GM12865 (cell line): ENCODE measurements around the gene CNOT4.
"Not testable (repeated sequence)": the region's sequence is repeated elsewhere in the genome, so short reads cannot be mapped to it uniquely, and the experiment has no call there.

ENCODE experiments used
- DNase-seq: peaks from one replicate; pipeline ENCODE4 v3.0.0; 2010; ENCODE audit warnings: low read depth
- H3K4me3 ChIP-seq: 2 replicates; pipeline ENCODE4 v1.5.1; 2011; ENCODE audit warnings: mild to moderate bottlenecking, low read depth, low read length, control low read depth
- CTCF ChIP-seq: IDR thresholded peaks from 2 replicates; pipeline ENCODE4 v1.5.1; 2011; ENCODE audit warnings: low read length, control low read depth, low read depth, inconsistent platforms; ENCODE audit not compliant: insufficient read depth; ENCODE audit errors: missing control alignments

The CNOT4 gene

GRCh38 chr7:135501402-135501801 is 8.5 kb downstream of the CNOT4 start:
- no peak overlapping the region for H3K4me3 ChIP-seq
- DNase-seq: no peak
- TF ChIP-seq CTCF: no peak

GRCh38 chr7:135499818-135500217 is 10.1 kb downstream of the CNOT4 start:
- TF ChIP-seq CTCF: no peak
- no peak overlapping the region for H3K4me3 ChIP-seq

GRCh38 chr7:135497161-135497560 is 12.7 kb downstream of the CNOT4 start:
- not testable (repeated sequence) for DNase-seq, H3K4me3 ChIP-seq

More at GRCh38 chr7:135499818-135500217, 10.1 kb downstream of the CNOT4 start:
- DNase-seq: no peak

GRCh38 chr7:135493362-135493761 is 16.5 kb downstream of the CNOT4 start:
- no peak for TF ChIP-seq CTCF
- no peak overlapping the region for H3K4me3 ChIP-seq
- no peak for DNase-seq

- DNase-seq: no peak
- no peak for TF ChIP-seq CTCF
- no peak overlapping the region for H3K4me3 ChIP-seq
Measured at GRCh38 chr7:135492151-135492550, 17.8 kb downstream of the CNOT4 start.

- no peak overlapping the region for H3K4me3 ChIP-seq
- no peak for DNase-seq
- no peak for TF ChIP-seq CTCF
Measured at GRCh38 chr7:135490783-135491182, 19.1 kb downstream of the CNOT4 start.

- no peak for DNase-seq
- no peak for TF ChIP-seq CTCF
- no peak overlapping the region for H3K4me3 ChIP-seq
Measured at GRCh38 chr7:135489791-135490190, 20.1 kb downstream of the CNOT4 start.
